Tibial nerve (tissue), 4 donors: Measurements from ENCODE around the gene TMIGD1. TPM values are rescaled to one million over a fixed set of nuclear protein-coding genes. Genes with fewer than 3 reads are reported as not detected.
"Not testable (repeated sequence)": the region's sequence is repeated elsewhere in the genome, so short reads cannot be mapped to it uniquely, and the experiment has no call there.

Experiments
- DNase-seq, 2 donors: peaks; one replicate each; pipeline ENCODE4 v3.0.0-alpha.2; 2019; ENCODE audit warnings: low spot score in 2 of 2
- H3K27ac ChIP-seq, 4 donors: fragments of 200-600 bp; sonication (generic) in 3 of 4; one replicate each; pipeline ENCODE4 v1.5.1; 2017 to 2019; ENCODE audit warnings: mild to moderate bottlenecking in 1 of 4
- H3K27me3 ChIP-seq, 2 donors: fragments of 200-600 bp; sonication (generic) in 1 of 2; one replicate each; pipeline versions ENCODE4 v1.5.1 to v1.6.0; 2017 to 2019
- H3K36me3 ChIP-seq, 3 donors: fragments of 200-600 bp; sonication (generic); one replicate each; pipeline ENCODE4 v1.5.1; 2018 to 2019
- H3K4me1 ChIP-seq, 4 donors: fragments of 200-600 bp; sonication (generic) in 3 of 4; one replicate each; pipeline ENCODE4 v1.5.1; 2017 to 2019
- H3K4me3 ChIP-seq, 4 donors: fragments of 200-600 bp; sonication (generic) in 3 of 4; one replicate each; pipeline ENCODE4 v1.5.1; 2017 to 2019; ENCODE audit warnings: mild to moderate bottlenecking in 1 of 4, moderate library complexity in 1 of 4
- H3K9me3 ChIP-seq, 4 donors: fragments of 200-600 bp; sonication (generic) in 3 of 4; one replicate each; pipeline ENCODE4 v1.5.1; 2017 to 2019
- CTCF ChIP-seq, 5 experiments: fragments of 200-600 bp in 3 of 5; fragments of 450-650 bp in 2 of 5; sonication (generic) in 3 of 5; IDR thresholded peaks; one replicate each; pipeline ENCODE4 v1.5.1; 2016 to 2019; ENCODE audit warnings: antibody characterized with exemption in 5 of 5, mild to moderate bottlenecking in 3 of 5, moderate library complexity in 2 of 5
- EP300 ChIP-seq, 2 donors: sonication (generic); formaldehyde crosslinking; IDR thresholded peaks; one replicate each; pipeline ENCODE4 v1.6.1; 2017; ENCODE audit warnings: antibody characterized with exemption in 2 of 2, mild to moderate bottlenecking in 1 of 2
- POLR2A ChIP-seq, 2 donors: fragments of 450-650 bp; IDR thresholded peaks; one replicate each; pipeline ENCODE4 v1.6.1; 2017; ENCODE audit warnings: antibody characterized with exemption in 2 of 2, mild to moderate bottlenecking in 2 of 2, moderate library complexity in 2 of 2
- WGBS, 2 donors: methylation state at CpG; one replicate each; pipeline ENCODE4 v1.1.5; 2018; 5-methylcytosine and 5-hydroxymethylcytosine counted together
- total RNA-seq, 4 donors: library from RNA; depleted of rRNA; stranded (reverse); fragments of >200 nt; gene quantifications; one replicate each; pipeline ENCODE4 v1.1.0, GENCODE V29; 2016

Gene TMIGD1
- total RNA-seq, 4 donors from 2014 or later: not detected

- WGBS, 2 donors: 84 to 88% methylated on average over 3 of the region's 3 CpGs
- H3K4me1 ChIP-seq: peaks cover 0 to 12% (median 0%) of the 10 kb centered on the region in 4 donors
- no peaks in the 10 kb centered on the region for H3K27me3 ChIP-seq
- TF ChIP-seq POLR2A (IDR thresholded peaks at IDR 0.05) (no peak), EP300 (IDR thresholded peaks at IDR 0.05) (no peak), CTCF (IDR thresholded peaks at IDR 0.05) (no peak)
- no peaks in the 10 kb centered on the region for H3K36me3 ChIP-seq
- H3K4me3 ChIP-seq: no peak overlapping the region
- no peaks in the 10 kb centered on the region for H3K9me3 ChIP-seq
- no peak for DNase-seq
- H3K27ac ChIP-seq: no peak overlapping the region
Measured at GRCh38 chr17:30346221-30346795, 12.5 kb upstream of the TMIGD1 start.

GRCh38 chr17:30345527-30346075 lies 11.7 kb upstream of the TMIGD1 start:
- Histone ChIP-seq H3K36me3 (no peaks in the 10 kb centered on the region), H3K27me3 (no peaks in the 10 kb centered on the region), H3K4me3 (no peak overlapping the region), H3K27ac (peak overlapping the region in 2 of 4 donors; percentile 5 to 29), H3K4me1 (peaks cover 0 to 18% (median 0%) of the 10 kb centered on the region in 4 donors), H3K9me3 (no peaks in the 10 kb centered on the region)
- TF ChIP-seq CTCF (IDR thresholded peaks at IDR 0.05): no peak
- no peak for TF ChIP-seq EP300 (IDR thresholded peaks at IDR 0.05)
- no peak for TF ChIP-seq POLR2A (IDR thresholded peaks at IDR 0.05)
- DNase-seq: no peak
- 94 to 98% methylated on average over 4 of the region's 4 CpGs for WGBS, 2 donors

GRCh38 chr17:30345089-30345433 lies 11.2 kb upstream of the TMIGD1 start:
- no peak for DNase-seq
- Histone ChIP-seq H3K27me3 (no peaks in the 10 kb centered on the region), H3K4me1 (peaks cover 0 to 23% (median 2%) of the 10 kb centered on the region in 4 donors), H3K9me3 (no peaks in the 10 kb centered on the region), H3K36me3 (no peaks in the 10 kb centered on the region), H3K4me3 (no peak overlapping the region), H3K27ac (peak overlapping the region in 2 of 4 donors; percentile 5 to 29)
- TF ChIP-seq EP300 (IDR thresholded peaks at IDR 0.05) (no peak), CTCF (IDR thresholded peaks at IDR 0.05) (no peak), POLR2A (IDR thresholded peaks at IDR 0.05) (no peak)
- 92% methylated on average over 2 of the region's 2 CpGs for WGBS, 2 donors

GRCh38 chr17:30344283-30345088 lies 10.6 kb upstream of the TMIGD1 start:
- DNase-seq: no peak
- Histone ChIP-seq H3K4me1 (peaks cover 0 to 26% (median 2%) of the 10 kb centered on the region in 4 donors), H3K4me3 (no peak overlapping the region), H3K36me3 (no peaks in the 10 kb centered on the region), H3K9me3 (no peaks in the 10 kb centered on the region), H3K27ac (peak overlapping the region in 2 of 4 donors; percentile 15 to 31), H3K27me3 (no peaks in the 10 kb centered on the region)
- WGBS, 2 donors: 41 to 43% methylated on average over 9 of the region's 9 CpGs
- TF ChIP-seq POLR2A (IDR thresholded peaks at IDR 0.05) (no peak), EP300 (IDR thresholded peaks at IDR 0.05) (peak in 1 of 2 donors; percentile 47), CTCF (IDR thresholded peaks at IDR 0.05) (no peak)

- H3K4me3 ChIP-seq: no peak overlapping the region
- peak overlapping the region in 2 of 4 donors; percentile 15 to 31 for H3K27ac ChIP-seq
- no peaks in the 10 kb centered on the region for H3K27me3 ChIP-seq
- no peak for TF ChIP-seq POLR2A (IDR thresholded peaks at IDR 0.05)
- no peak for TF ChIP-seq CTCF (IDR thresholded peaks at IDR 0.05)
- TF ChIP-seq EP300 (IDR thresholded peaks at IDR 0.05): no peak
- peaks cover 0 to 26% (median 2%) of the 10 kb centered on the region in 4 donors for H3K4me1 ChIP-seq
- DNase-seq: no peak
- H3K36me3 ChIP-seq: no peaks in the 10 kb centered on the region
- WGBS, 2 donors: 58 to 74% methylated on average over 4 of the region's 4 CpGs
- no peaks in the 10 kb centered on the region for H3K9me3 ChIP-seq
Measured at GRCh38 chr17:30343796-30344195, 9.9 kb upstream of the TMIGD1 start.

GRCh38 chr17:30343244-30343643 lies 9.4 kb upstream of the TMIGD1 start:
- H3K27me3 ChIP-seq, H3K4me3 ChIP-seq, H3K9me3 ChIP-seq, H3K27ac ChIP-seq, DNase-seq, H3K36me3 ChIP-seq: not testable (repeated sequence)
- WGBS, 2 donors: 91 to 94% methylated on average over 3 of the region's 3 CpGs
- peaks cover 0 to 26% (median 2%) of the 10 kb centered on the region in 4 donors for H3K4me1 ChIP-seq
